ENCODE results near the gene RPLP1.

DNA sequence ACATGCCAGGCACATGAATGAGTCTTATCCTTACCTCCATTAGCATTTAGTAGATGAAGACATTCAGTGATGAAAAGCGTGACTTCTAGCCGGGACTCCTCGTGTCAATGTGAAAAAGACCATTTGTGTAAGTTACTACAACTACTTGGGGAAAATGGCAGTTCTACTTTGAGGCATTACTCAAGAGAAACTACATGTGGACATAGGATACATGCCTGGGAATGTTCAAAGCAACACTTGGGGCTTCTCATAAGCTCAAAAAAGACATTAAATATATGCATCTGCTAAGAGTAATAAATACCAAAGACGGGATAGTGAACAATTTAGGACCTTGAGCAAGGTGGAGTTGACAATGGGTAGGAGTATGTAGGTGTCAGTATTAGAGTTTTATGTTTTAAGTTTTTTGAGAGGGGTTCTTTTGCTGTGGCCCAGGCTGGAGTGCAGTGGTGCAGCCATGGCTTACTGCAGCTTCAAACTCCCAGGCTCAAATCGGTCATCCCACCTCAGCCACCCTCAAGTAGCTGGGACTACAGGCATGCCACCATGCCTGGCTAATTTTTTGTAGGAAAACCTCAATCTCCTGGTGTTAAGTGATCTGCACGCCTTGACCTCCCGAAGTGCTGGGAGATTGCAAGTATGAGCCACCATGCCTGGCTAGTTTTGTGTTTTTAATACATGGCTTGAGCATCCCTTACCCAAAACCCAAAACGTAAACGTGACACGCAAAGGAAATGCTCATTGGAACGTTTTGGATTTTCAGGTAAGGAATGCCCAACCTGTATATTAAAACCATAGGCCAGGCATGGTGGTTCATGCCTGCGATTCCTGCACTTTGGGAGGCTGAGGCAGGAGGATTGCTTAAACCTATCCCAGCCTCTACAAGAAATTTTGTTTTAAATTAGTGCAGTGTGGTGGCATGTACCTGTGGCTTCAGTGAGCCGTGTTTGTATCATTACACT lies 3.9 kb downstream of the RPLP1 start:
- TF ChIP-seq CTCF (IDR thresholded peaks at IDR 0.05), result no peak
- TF ChIP-seq POLR2A (IDR thresholded peaks at IDR 0.05), result no peak
